IMR-90 (cell line): ENCODE measurements around the gene TSSC4. TPM values are rescaled to one million over a fixed set of nuclear protein-coding genes. Genes with fewer than 3 reads are reported as not detected.

Experiments
- ATAC-seq: fragments of 200-7000 bp; cut with Tn5 transposase; 2 replicates; pipeline ENCODE4 v1.9.1; 2020; ENCODE audit warnings: low read depth, mild to moderate bottlenecking, moderate library complexity
- BruUV-seq: library from RNA; stranded (reverse); fragments of 400-500 nt; replicated peaks from 2 replicates; lab custom pipeline; 2021; lab: Mats Ljungman, UMichigan
- CTCF ChIA-PET: fragments of 300-600 bp; formaldehyde crosslinking; extraction: SDS; loops from one replicate; lab custom pipeline; 2021; ENCODE audit warnings: antibody characterized with exemption; lab: Yijun Ruan, JAX
- POLR2A ChIA-PET: fragments of 300-600 bp; sonication (Branson Sonifier 250); formaldehyde crosslinking; loops from one replicate; lab custom pipeline; 2022; ENCODE audit warnings: antibody characterized with exemption; ENCODE audit not compliant: unreplicated experiment; lab: Charles Lee
- DNase-seq: peaks from one replicate; pipeline ENCODE4 v3.0.0; 2013
- H2AFZ ChIP-seq: replicated peaks from 2 replicates; pipeline ENCODE3; 2013; ENCODE audit warnings: low read length, mild to moderate bottlenecking; ENCODE audit not compliant: poor library complexity
- H2AK5ac ChIP-seq: 2 replicates; pipeline ENCODE4 v1.6.1; 2013; ENCODE audit warnings: low read depth, low read length, inconsistent platforms
- H2AK9ac ChIP-seq: replicated peaks from 2 replicates; pipeline ENCODE3; 2013; ENCODE audit warnings: mild to moderate bottlenecking, low read depth, low read length, moderate library complexity; ENCODE audit not compliant: poor library complexity
- H2BK120ac ChIP-seq: 2 replicates; pipeline ENCODE4 v1.6.1; 2013; ENCODE audit warnings: low read depth, low read length, inconsistent platforms
- H2BK15ac ChIP-seq: 3 replicates; pipeline ENCODE4 v1.6.1; 2013; ENCODE audit warnings: low read depth, low read length, inconsistent platforms
- H2BK20ac ChIP-seq: 2 replicates; pipeline ENCODE4 v1.6.1; 2013; ENCODE audit warnings: low read depth, mild to moderate bottlenecking, inconsistent platforms, low read length, moderate library complexity
- H2BK5ac ChIP-seq: 2 replicates; pipeline ENCODE4 v1.6.1; 2013; ENCODE audit warnings: mild to moderate bottlenecking, low read depth, low read length, inconsistent platforms; ENCODE audit not compliant: poor library complexity, severe bottlenecking
- H3K14ac ChIP-seq: replicated peaks from 2 replicates; pipeline ENCODE4 v1.6.1; 2013; ENCODE audit warnings: low read depth, low read length, inconsistent platforms
- H3K18ac ChIP-seq: 2 replicates; pipeline ENCODE4 v1.6.1; 2013; ENCODE audit warnings: low read depth, low read length, control low read depth
- H3K23ac ChIP-seq: 2 replicates; pipeline ENCODE4 v1.6.1; 2013; ENCODE audit warnings: low read depth, low read length, inconsistent platforms
- H3K27ac ChIP-seq: 2 replicates; pipeline ENCODE4 v1.5.1; 2013; ENCODE audit warnings: mild to moderate bottlenecking, control low read depth, low read length; ENCODE audit not compliant: insufficient read depth
- H3K27me3 ChIP-seq: 2 replicates; pipeline ENCODE4 v1.6.1; 2013; ENCODE audit warnings: low read length; ENCODE audit not compliant: control insufficient read depth, insufficient read depth
- H3K36me3 ChIP-seq: 2 replicates; pipeline ENCODE4 v1.6.1; 2013; ENCODE audit warnings: low read length, mixed read lengths; ENCODE audit not compliant: control insufficient read depth, insufficient read depth
- H3K4ac ChIP-seq: 2 replicates; pipeline ENCODE4 v1.6.1; 2013; ENCODE audit warnings: low read depth, low read length, inconsistent platforms
- H3K4me1 ChIP-seq: 2 replicates; pipeline ENCODE4 v1.6.1; 2013; ENCODE audit warnings: low read length, mixed read lengths; ENCODE audit not compliant: control insufficient read depth, insufficient read depth
- H3K4me2 ChIP-seq: 2 replicates; pipeline ENCODE4 v1.6.1; 2013; ENCODE audit warnings: low read depth, mild to moderate bottlenecking, control low read depth, low read length, moderate library complexity
- H3K4me3 ChIP-seq: 2 replicates; pipeline ENCODE4 v1.5.1; 2013; ENCODE audit warnings: low read depth, mild to moderate bottlenecking, control low read depth, low read length, moderate library complexity; ENCODE audit not compliant: insufficient read depth
- H3K56ac ChIP-seq: 2 replicates; pipeline ENCODE4 v1.6.1; 2013; ENCODE audit warnings: low read length, inconsistent platforms; ENCODE audit not compliant: insufficient read depth; ENCODE audit errors: extremely low read depth
- H3K79me1 ChIP-seq, 2 experiments: 2 replicates each; pipeline ENCODE4 v1.6.1; 2013; ENCODE audit warnings: low read length in 2 of 2, inconsistent platforms in 1 of 2, low read depth in 1 of 2
- H3K9ac ChIP-seq: 2 replicates; pipeline ENCODE4 v1.6.1; 2013; ENCODE audit warnings: low read depth, low read length, control low read depth
- H3K9me1 ChIP-seq: 2 replicates; pipeline ENCODE4 v1.6.1; 2013; ENCODE audit warnings: low read length, inconsistent platforms; ENCODE audit not compliant: insufficient read depth
- H3K9me3 ChIP-seq: 2 replicates; pipeline ENCODE4 v1.6.1; 2013; ENCODE audit warnings: low read length; ENCODE audit not compliant: control insufficient read depth, insufficient read depth
- H4K20me1 ChIP-seq: 2 replicates; pipeline ENCODE4 v1.6.1; 2013; ENCODE audit warnings: low read length, inconsistent platforms; ENCODE audit not compliant: insufficient read depth
- H4K5ac ChIP-seq: 2 replicates; pipeline ENCODE4 v1.6.1; 2013; ENCODE audit warnings: mild to moderate bottlenecking, low read depth, low read length, control low read depth
- H4K8ac ChIP-seq, 2 experiments: 2 replicates each; pipeline ENCODE4 v1.6.1; 2013; ENCODE audit warnings: low read depth in 2 of 2, low read length in 2 of 2, control low read depth in 1 of 2, inconsistent platforms in 1 of 2
- H4K91ac ChIP-seq: 2 replicates; pipeline ENCODE4 v1.6.1; 2013; ENCODE audit warnings: low read depth, low read length, inconsistent platforms; ENCODE audit not compliant: insufficient read depth
- BHLHE40 ChIP-seq: fragments of 150-350 bp; IDR thresholded peaks from 2 replicates; pipeline ENCODE4 v1.6.1; 2016; ENCODE audit warnings: mild to moderate bottlenecking, low read depth, low read length
- CHD1 ChIP-seq: IDR thresholded peaks from 2 replicates; pipeline ENCODE4 v1.6.1; 2012; ENCODE audit warnings: low read depth, low read length, improper control_type of control experiment
- MAFK ChIP-seq: IDR thresholded peaks from 2 replicates; pipeline ENCODE4 v1.6.1; 2012; ENCODE audit warnings: low read depth, low read length, improper control_type of control experiment
- MAZ ChIP-seq: IDR thresholded peaks from 2 replicates; pipeline ENCODE4 v1.6.1; 2012; ENCODE audit warnings: low read depth, mild to moderate bottlenecking, low read length, improper control_type of control experiment, moderate library complexity, borderline replicate concordance
- POLR2A ChIP-seq: IDR thresholded peaks from 2 replicates; pipeline ENCODE4 v1.6.1; 2012; ENCODE audit warnings: mild to moderate bottlenecking, low read depth, low read length
- RAD21 ChIP-seq: IDR thresholded peaks from 2 replicates; pipeline ENCODE4 v1.6.1; 2012; ENCODE audit warnings: low read length, improper control_type of control experiment
- RCOR1 ChIP-seq: IDR thresholded peaks from 2 replicates; pipeline ENCODE4 v1.6.1; 2012; ENCODE audit warnings: mild to moderate bottlenecking, low read length, improper control_type of control experiment; ENCODE audit not compliant: insufficient replicate concordance
- RFX5 ChIP-seq: IDR thresholded peaks from 2 replicates; pipeline ENCODE4 v1.8.0; 2012; ENCODE audit warnings: low read depth, mild to moderate bottlenecking, low read length, moderate library complexity
- USF2 ChIP-seq: fragments of 150-350 bp; IDR thresholded peaks from 2 replicates; pipeline ENCODE4 v1.6.1; 2017; ENCODE audit warnings: mild to moderate bottlenecking, antibody characterized with exemption, low read length, low read depth
- WGBS, 2 experiments: methylation state at CpG; one replicate each; pipeline versions ENCODE4 v1.1.5 to v1.1.7; 2013; ENCODE audit warnings: missing lambda C conversion rate in 2 of 2; ENCODE audit not compliant: insufficient read length in 1 of 2; ENCODE audit errors: extremely low coverage in 2 of 2; 5-methylcytosine and 5-hydroxymethylcytosine counted together
- dilution Hi-C: fragments of 300-500 bp; cut with HindIII; formaldehyde crosslinking; loops from one replicate; pipeline ENCODE4 v1.14.3; 2018; ENCODE audit warnings: low sequenced_read_pairs; ENCODE audit not compliant: unreplicated experiment
- in situ Hi-C: fragments of 300-500 bp; cut with MboI; formaldehyde crosslinking; loops from 3 replicates; pipeline ENCODE4 v1.14.3; 2019; ENCODE audit warnings: low sequenced_read_pairs, inconsistent platforms, mixed read lengths
- intact Hi-C: fragments of 100-400 bp; cut with micrococcal nuclease; formaldehyde crosslinking; loops from 2 replicates; pipeline ENCODE4 v1.10.0; 2022
- polyA plus RNA-seq, 3 experiments: library from polyadenylated mRNA; depleted of rRNA; stranded (reverse); fragments of >200 nt; gene quantifications; 2 replicates each; pipeline ENCODE4 v1.2.3, GENCODE V29; 2012; ENCODE audit warnings: low replicate concordance in 1 of 3
- total RNA-seq: library from RNA; depleted of rRNA; stranded (reverse); fragments of >200 nt; gene quantifications from 2 replicates; pipeline ENCODE4 v1.2.3, GENCODE V29; 2012

Gene TSSC4
- total and polyA plus RNA-seq, 2 of the 4 experiments (the other 2 are of a cell fraction), result 34.9 to 40.0 TPM

DNA sequence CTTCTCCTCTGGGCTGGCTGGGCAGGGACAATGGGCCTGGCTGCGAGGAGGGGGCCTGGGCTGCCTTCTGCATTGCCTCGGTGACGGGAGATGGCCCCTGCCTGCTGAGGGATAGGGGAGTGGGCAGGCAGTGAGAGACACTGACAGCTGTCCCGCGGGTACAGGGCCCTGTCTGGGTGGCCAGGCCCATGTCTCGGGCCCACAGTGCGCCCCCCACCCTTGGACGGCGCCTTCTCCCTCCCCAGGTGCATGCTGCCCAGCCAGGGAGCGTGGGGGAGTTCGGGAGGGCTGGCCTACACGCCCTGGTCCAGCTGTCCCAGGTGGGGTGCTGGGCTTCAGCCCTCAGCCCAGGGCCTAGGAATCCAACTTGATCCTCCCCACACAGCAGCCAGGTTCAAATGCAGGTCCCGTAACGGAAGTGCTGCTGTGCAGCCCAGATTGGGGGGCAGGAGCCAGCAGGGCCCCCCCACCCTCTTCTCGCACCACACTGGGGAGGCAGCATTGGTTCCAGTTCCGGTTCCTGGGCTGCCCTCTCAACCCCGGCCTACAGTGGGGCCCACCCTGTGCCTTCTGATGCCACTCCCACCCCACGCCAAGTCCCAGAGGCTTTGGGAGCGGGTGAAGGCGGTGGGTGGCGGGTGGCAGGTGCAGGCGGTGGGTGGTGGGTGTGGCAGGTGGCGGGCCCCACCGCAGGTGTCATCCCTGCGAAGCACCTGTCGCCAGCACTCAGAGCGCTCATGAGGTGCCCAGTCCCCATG, 7.3 kb upstream of the TSSC4 start (continued):
- TF ChIP-seq BHLHE40 (no peak), CHD1 (no peak)

DNA sequence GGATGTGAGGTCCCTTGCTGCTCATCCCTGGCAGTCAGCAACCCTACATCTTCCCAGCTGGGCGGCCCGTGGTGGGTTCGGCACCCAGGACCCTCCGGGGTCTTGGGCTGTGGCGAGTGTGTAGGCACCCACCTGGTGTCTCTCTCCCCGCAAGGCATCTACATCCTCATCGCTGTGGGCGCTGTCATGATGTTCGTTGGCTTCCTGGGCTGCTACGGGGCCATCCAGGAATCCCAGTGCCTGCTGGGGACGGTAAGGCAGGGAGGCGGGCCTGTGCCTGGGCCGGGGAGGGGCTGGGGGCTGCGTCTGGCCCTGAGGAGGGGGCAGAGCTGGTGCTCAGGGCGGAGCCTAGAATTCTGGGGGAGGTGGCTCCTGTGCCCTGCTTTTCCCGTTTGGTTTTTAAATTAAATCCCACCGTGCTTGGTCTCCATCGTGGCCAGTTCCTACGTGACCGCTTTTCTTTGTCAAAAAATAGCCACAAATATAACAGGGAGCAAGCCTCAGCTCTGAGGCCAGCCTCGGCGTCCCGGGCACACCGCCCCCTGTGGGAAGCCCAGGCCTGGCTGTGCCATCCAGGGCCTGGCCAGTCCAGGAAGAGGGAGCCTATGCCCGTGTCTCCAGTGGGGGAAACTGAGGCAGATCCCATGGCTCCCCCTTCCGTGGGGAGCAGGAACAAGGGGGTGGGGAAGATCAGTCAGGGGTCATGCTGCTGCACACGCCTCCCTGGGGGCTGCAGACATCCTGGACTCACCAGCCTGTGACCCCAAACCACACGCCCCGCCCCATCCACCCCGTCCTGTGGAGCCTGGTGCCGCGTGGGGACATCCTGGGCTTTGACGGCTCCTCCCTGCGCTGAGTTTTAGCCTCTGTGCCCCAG, 6.4 kb upstream of the TSSC4 start:
- Histone ChIP-seq H2BK15ac (no peak overlapping the region), H2AK5ac (no peak overlapping the region), H2BK20ac (no peak overlapping the region), H3K23ac (no peak overlapping the region), H4K5ac (no peak overlapping the region), H2AFZ (no peak overlapping the region), H4K8ac (no peak overlapping the region), H3K36me3 (peaks cover 56% of the 10 kb centered on the region), H3K4me2 (no peak overlapping the region), H3K56ac (no peak overlapping the region), H3K14ac (no peak overlapping the region), H3K4me3 (no peak overlapping the region), H3K4me1 (peaks cover 20% of the 10 kb centered on the region), H3K9me1 (peaks cover 4% of the 10 kb centered on the region; the same call in 1 of the 2 replicates), H3K9me3 (no peaks in the 10 kb centered on the region), H3K18ac (no peak overlapping the region), H3K4ac (no peak overlapping the region), H3K9ac (no peak overlapping the region), H3K79me1 (peaks cover 19 to 36% of the 10 kb centered on the region in 2 experiments), H2AK9ac (peak overlapping the region; percentile 52), H2BK5ac (no peak overlapping the region), H3K27me3 (no peaks in the 10 kb centered on the region), H2BK120ac (no peak overlapping the region), H4K91ac (no peak overlapping the region), H4K20me1 (peaks cover 30% of the 10 kb centered on the region), H3K27ac (no peak overlapping the region)
- WGBS, 2 experiments, result 83% methylated on average over 17 of the region's 34 CpGs; no CpG with 5 or more reads in 1 of the 2 experiments
- ATAC-seq, result no peak
- no peak for TF ChIP-seq RFX5
- no peak for TF ChIP-seq RAD21
- no peak for TF ChIP-seq MAFK
- TF ChIP-seq MAZ, result no peak
- TF ChIP-seq RCOR1, result no peak
- TF ChIP-seq CHD1, result no peak
- TF ChIP-seq BHLHE40, result no peak
- no peak for TF ChIP-seq USF2
- TF ChIP-seq POLR2A, result no peak
- intact Hi-C loops (no loop called here), in situ Hi-C loops (no loop called here), dilution Hi-C loops (no loop called here)
- ChIA-PET CTCF (no interaction called here), POLR2A (no interaction called here)
- BruUV-seq, result no TSS peak
- DNase-seq, result no peak
